GF-D8 (cell line): ENCODE data around the gene WSCD2.

Source experiments
- DNase-seq: peaks from one replicate; lab custom pipeline; 2025; lab: John Stamatoyannopoulos, UW

Gene WSCD2

DNA sequence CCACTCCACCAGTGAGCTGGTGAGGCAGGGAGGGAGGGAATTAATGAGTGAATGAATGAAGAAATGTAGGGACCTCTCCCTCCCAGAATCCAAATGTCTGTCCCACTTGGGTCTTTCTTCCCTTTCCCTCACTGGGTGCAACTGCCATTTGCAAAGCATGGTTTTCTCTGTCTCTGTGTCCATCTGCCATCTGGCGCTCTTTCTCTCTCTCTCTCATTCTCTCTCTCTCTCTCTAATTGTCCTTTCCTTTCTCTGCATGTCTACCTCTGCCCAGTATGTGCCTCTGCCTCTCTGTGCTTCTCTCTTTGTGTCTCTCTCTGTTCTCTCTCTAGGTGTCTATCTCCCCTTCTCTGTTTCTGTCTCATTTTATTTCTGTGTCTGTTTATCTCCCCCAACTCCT, 107.3 kb downstream of the WSCD2 start:
- no peak for DNase-seq

- no peak for DNase-seq
These were observed 108.2 kb downstream of the WSCD2 start for GRCh38 chr12:108237272-108237671.

DNA sequence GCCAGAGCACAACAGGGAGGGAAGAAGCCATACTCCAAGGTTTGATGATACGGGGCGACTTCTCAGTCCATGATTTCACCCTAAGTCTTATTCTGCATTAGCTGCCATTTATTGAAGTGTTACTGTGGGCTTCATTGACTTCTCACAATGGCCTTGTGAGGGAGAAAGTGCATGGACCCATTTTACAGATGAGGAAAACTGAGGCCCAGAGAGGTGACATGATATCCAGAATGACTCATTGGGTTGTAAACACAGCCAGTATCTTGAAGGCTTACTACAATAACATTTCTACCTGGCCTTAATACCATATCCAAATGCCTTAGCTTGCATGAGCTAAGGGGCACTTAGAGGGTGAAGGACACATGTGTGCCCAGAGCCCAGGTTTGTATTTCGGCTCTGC, 109.4 kb downstream of the WSCD2 start:
- DNase-seq, result no peak

DNA sequence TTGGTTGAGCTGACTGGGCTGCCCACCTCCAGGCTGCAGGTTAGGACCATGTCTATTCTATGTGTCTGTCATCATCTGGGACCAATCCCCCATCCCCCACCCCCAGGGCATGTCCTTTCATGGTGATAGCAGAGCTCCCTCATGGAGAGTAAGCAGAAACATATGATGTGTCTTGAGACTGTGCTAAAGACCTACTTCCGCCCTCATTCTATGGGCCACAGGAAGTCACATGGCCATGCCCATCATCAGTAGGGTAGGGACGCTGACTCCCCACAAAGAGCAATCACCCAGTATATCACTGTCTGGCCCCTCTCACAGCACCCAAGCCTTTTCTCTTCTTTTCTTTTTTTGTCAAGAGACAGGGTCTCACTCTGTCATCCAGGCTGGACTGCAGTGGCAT, 110.3 kb downstream of the WSCD2 start:
- no peak for DNase-seq

GRCh38 chr12:108240027-108240785, 111.1 kb downstream of the WSCD2 start:
- DNase-seq, result no peak

DNA sequence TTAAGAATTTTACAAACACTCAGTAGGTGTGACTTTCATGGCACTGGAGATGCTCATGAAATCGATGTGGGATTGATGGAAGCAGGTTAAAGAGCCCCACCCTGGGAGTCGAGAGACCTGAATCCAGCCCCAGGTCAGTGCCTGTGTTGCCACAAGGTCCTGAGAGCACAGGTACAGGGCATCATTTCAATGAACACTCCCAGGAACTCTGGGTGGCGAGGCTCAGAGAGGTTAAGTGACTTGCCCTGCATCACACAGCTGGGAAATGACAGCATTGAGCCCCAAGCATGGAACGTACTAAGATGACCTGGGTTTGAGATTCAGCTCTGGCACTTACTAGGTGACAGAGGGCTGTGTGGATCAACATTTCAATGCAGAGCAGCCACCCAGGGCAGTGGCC, 111.8 kb downstream of the WSCD2 start:
- no peak for DNase-seq

- no peak for DNase-seq
These were observed 113.1 kb downstream of the WSCD2 start for GRCh38 chr12:108241986-108242703.

DNA sequence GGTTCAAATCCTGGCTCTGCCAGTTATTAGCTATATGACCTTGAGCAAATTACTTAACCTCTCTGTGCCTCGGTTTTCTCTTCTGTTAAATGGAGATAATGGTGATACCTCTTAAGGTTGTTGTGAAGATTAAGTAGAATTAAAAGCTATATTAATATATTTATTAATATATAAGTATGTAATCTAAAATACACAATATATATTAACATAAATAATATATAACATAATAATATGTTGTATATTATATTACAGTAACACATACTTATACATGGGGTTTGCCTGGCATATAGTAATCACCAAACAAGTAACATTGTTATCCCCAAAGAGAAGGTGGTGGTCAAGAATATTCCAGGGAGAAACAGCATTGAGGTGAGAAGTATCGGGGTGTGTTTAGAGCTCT, 118.0 kb downstream of the WSCD2 start:
- DNase-seq, result no peak

DNA sequence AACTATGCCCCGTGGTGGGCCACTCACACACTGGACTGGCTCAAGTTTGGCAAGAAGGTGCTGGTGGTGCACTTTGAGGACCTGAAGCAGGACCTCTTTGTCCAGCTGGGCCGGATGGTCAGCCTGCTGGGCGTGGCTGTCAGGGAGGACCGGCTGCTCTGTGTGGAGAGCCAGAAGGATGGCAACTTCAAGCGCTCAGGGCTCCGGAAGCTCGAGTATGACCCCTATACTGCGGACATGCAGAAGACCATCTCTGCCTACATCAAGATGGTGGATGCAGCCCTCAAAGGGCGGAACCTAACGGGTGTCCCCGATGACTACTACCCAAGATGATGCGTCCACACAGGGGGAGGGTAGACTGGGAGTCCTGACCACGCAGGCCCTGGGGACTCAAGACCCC, 118.9 kb downstream of the WSCD2 start:
- no peak for DNase-seq

DNA sequence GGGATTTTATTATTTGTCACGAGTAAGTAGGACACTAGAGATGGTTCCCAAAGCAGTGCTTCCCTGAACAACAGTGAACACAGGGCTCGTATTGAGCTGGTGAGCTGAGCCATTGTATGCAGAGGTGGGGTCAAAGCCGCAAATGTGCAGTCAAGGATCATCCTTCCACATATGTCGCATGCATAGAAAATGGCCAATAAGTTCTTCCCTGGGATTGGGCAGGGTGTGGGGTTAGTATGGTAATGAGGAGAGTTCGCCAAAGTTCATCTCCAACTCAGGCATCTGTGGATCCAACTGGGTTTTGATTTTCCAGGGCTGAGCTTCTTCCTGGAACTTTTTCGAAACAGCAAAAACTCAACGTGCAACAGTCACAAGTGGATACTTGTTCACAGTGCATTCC, 123.4 kb downstream of the WSCD2 start:
- no peak for DNase-seq

- no peak for DNase-seq
These were observed 124.5 kb downstream of the WSCD2 start for GRCh38 chr12:108253540-108253939.

- DNase-seq, result no peak
These were observed 124.9 kb downstream of the WSCD2 start for GRCh38 chr12:108254030-108254429.

DNA sequence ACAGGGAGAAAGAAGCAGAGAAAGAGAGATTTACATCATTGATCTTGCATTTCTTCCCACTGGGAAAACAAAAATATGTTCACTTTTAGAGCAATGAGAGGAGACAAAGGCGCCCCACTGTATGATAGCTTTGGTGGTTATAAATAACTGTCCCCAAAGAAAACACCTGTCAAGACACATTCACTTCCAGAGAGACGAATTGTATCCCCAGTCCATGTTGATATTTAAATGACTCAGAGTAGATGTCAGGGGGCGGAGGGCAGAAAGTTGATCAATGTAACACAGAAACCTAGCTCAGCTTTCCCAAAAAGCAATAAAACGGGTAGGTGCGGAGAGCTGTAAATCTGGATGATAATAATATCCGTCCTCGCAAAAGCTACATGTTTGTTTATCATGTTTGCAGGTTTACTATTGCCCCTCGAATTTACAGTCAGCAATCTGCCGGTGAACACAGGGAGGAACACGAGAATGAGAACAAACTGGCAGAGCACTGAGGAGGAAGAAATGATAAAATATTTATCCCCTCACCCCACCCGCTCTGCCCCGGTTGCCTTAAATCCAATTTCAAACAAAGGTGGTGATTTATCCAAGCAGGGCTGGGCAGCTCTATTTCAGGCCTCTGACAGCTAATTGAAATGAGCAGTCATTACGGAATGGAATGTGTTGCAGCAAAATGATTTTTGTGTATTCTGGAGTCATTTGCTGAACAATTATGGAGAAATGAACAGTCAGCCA, 125.6 kb downstream of the WSCD2 start:
- DNase-seq, result no peak

GRCh38 chr12:108255252-108255602, 126.1 kb downstream of the WSCD2 start:
- DNase-seq, result no peak

DNA sequence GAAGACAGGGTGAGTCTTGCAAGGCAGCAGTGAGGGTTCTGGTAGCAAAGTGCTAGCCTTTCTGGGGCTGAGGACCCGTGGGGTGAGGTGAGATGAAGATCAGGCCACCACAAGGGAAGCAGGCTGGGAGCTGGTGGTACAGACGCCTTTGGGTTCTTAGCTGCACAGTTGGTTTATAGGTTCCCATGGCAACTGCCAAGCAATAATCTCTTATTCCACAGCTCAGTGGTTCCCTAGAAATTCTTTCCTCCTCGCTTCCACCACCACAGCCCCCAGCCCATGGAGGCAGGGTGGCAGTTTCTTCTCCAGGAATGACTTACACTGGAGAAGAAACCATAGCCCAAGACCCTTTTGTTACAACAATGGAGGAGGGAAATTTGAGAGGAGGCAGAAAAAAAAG, 127.9 kb downstream of the WSCD2 start:
- DNase-seq, result no peak

- DNase-seq, result no peak
These were observed 128.6 kb downstream of the WSCD2 start for GRCh38 chr12:108257610-108258106.

- DNase-seq, result no peak
These were observed 131.0 kb downstream of the WSCD2 start for GRCh38 chr12:108260039-108260438.

GRCh38 chr12:108260969-108261368, 131.9 kb downstream of the WSCD2 start:
- DNase-seq, result no peak

- no peak for DNase-seq
These were observed 136.4 kb downstream of the WSCD2 start for GRCh38 chr12:108265505-108265904.

DNA sequence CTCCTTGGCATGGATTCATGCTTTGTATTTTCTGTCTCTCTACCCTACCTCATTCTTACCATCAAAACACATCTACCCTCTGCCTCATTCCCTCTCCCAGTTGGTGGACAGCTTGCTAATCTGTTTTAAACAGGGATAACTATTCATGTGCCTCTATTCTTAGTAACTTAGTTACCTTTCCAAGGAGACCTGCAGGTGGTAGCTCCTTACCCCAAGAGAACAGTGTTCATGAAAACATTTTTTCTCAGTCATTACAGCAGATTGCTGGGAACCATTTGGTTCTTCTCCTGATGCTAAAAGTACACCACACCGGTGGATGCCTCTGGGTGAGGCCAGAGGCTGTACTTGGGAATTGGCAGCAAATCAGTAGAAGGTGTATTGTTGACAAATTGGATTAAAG, 137.0 kb downstream of the WSCD2 start:
- no peak for DNase-seq

- no peak for DNase-seq
These were observed 138.4 kb downstream of the WSCD2 start for GRCh38 chr12:108267450-108267849.

- DNase-seq, result no peak
These were observed 139.3 kb downstream of the WSCD2 start for GRCh38 chr12:108268397-108268796.

GRCh38 chr12:108269224-108269623, 140.1 kb downstream of the WSCD2 start:
- no peak for DNase-seq
